Measurements from ENCODE around the gene RPS24.

RPS24 gene

DNA sequence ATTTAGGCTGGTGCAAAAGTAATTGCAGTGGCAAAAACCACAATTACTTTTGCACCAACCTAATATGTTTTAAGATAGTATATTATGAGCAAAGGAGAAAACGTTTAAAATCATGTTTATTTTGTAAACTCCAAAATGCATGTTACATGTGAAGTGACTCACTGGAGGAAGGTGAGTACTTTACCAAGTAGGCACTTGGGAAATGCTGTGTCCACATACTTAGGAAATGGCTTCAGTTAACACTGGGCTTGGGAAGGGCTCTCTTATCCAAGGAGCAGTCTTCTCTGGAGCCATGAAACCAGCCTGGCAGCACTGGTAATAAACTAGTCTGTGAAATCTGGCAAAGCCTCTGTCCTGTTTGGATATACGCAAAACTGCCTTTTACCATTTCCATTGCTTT is 4.4 kb downstream of the RPS24 start:
- TF ChIP-seq, protein P1, sequence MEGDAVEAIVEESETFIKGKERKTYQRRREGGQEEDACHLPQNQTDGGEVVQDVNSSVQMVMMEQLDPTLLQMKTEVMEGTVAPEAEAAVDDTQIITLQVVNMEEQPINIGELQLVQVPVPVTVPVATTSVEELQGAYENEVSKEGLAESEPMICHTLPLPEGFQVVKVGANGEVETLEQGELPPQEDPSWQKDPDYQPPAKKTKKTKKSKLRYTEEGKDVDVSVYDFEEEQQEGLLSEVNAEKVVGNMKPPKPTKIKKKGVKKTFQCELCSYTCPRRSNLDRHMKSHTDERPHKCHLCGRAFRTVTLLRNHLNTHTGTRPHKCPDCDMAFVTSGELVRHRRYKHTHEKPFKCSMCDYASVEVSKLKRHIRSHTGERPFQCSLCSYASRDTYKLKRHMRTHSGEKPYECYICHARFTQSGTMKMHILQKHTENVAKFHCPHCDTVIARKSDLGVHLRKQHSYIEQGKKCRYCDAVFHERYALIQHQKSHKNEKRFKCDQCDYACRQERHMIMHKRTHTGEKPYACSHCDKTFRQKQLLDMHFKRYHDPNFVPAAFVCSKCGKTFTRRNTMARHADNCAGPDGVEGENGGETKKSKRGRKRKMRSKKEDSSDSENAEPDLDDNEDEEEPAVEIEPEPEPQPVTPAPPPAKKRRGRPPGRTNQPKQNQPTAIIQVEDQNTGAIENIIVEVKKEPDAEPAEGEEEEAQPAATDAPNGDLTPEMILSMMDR (IDR thresholded peaks at IDR 0.05; ENCODE audit: unreplicated experiment in 3 of 3): no peak
- no peaks in the 10 kb centered on the region for H3K27me3 Mint-ChIP-seq (ENCODE audit: low read depth)
- H3K36me3 Mint-ChIP-seq (ENCODE audit: low read depth): peaks cover 73% of the 10 kb centered on the region
- H3K9me3 Mint-ChIP-seq: no peaks in the 10 kb centered on the region
- H3K4me1 Mint-ChIP-seq: peaks cover 75% of the 10 kb centered on the region
- peak overlapping the region in 1 of 3 experiments; percentile 63 for H3K4me3 Mint-ChIP-seq
- H3K27ac Mint-ChIP-seq: no peak overlapping the region

DNA sequence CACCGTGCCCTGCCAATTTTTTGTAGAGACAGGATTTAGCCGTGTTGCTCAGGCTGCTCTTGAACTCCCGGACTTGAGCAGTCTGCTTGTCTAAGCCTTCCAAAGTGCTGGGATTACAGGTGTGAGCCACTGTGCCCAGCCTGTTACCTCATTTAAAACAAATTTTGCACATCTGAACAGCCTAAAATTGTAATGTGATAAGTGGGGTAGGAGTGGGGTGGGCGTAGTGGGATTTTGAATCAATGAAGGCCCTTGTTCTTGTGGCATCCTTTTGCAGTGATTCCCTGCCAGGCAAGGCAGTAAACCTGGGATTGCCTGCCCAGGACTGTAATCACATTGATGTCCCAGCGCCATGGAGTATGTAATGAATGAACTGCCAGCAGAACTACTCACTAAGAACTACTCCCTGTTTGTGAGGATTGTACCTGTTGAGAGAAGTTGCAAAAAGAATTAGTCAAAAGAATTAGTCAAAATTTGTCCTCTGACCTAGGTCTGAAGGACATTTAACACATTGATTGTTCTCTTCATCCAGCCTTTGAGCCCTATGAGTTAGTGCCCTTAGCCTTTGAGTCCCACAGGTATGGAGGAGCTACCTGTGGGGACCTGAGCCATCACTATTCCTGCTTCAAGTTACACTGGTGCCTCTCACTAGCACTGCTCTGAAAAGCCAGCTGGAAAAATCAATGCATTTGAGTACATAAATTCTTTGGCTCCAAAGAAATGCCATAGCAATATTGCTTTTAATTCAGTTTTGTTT is 5.3 kb downstream of the RPS24 start:
- no peaks in the 10 kb centered on the region for H3K27me3 Mint-ChIP-seq (ENCODE audit: low read depth)
- TF ChIP-seq, protein P1 (IDR thresholded peaks at IDR 0.05; ENCODE audit: unreplicated experiment in 3 of 3): no peak
- no peak overlapping the region for H3K4me3 Mint-ChIP-seq

DNA sequence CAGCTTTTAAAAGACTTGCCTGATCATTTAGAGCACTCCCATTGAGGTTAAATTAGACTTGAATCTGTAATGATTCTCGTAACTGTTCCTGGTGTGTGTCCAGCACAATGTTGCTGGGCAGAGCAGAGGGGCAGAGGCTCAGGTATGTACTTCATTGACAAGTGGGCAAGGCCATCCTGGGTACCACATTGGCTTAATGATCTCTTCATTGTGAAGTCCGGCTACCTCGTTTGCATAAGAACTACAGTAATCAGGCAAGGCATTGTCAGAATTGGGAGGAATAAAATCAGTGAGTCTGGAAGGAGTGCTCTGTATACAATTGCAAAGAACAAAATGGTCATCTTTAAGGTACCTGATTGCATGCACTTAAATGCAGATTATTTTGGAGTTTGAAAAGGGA is 6.1 kb downstream of the RPS24 start:
- H3K27me3 Mint-ChIP-seq (ENCODE audit: low read depth): no peaks in the 10 kb centered on the region
- no peaks in the 10 kb centered on the region for H3K9me3 Mint-ChIP-seq
- no peak overlapping the region for H3K27ac Mint-ChIP-seq
- peaks cover 72% of the 10 kb centered on the region for H3K36me3 Mint-ChIP-seq (ENCODE audit: low read depth)
- TF ChIP-seq, protein P1 (IDR thresholded peaks at IDR 0.05; ENCODE audit: unreplicated experiment in 3 of 3): no peak
- peaks cover 87% of the 10 kb centered on the region for H3K4me1 Mint-ChIP-seq
- H3K4me3 Mint-ChIP-seq: no peak overlapping the region

More for the DNA sequence above, 5.3 kb downstream of the RPS24 start:
- H3K4me1 Mint-ChIP-seq: peaks cover 84% of the 10 kb centered on the region
- no peaks in the 10 kb centered on the region for H3K9me3 Mint-ChIP-seq
- H3K36me3 Mint-ChIP-seq (ENCODE audit: low read depth): peaks cover 74% of the 10 kb centered on the region
- H3K27ac Mint-ChIP-seq: no peak overlapping the region

DNA sequence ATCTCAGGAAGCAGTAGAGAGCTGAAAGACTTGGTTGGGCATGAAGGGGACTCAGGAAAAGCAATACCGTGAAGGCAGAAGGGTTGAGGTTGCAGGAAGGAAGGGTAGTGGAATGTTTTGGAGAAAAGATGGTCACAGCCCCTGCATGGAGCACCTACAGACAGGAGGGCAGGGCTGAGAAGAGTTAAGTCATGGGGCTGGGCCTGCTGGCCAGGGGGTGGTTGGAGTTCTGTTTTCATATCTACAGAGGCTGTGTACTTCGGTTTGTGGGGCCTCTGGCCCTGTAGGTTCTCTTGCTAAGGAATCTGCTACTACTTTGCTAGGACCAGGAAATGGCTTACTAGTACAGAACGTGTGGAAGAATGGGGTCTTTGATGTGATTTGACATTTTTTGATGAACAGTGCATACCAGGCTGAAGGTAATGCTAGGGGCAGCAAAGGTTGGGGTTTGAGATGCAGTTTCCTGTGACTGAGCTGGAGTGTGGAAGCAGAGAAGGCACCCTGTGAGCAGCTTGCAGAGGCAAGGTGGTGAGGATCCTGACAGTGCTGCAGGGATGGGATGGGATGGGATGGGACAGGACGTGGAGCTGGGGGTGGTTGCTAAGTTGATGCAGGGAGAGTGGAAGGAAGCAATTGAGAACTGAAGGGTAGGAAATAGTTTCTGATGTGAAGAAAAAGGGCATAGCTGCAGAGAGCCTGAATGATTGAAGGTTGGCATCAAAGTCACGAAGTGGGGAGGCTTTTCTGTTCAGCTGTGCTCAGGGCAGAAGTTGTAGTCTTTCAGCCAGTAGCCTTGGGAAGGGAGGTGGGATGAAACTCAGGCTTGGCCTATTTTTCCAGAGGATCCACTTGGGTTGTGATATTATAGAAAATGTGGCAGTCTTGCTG is 7.8 kb downstream of the RPS24 start:
- peak overlapping the region in 2 of 3 experiments; percentile 23 to 41 for H3K27ac Mint-ChIP-seq
- peaks cover 74% of the 10 kb centered on the region for H3K4me1 Mint-ChIP-seq

DNA sequence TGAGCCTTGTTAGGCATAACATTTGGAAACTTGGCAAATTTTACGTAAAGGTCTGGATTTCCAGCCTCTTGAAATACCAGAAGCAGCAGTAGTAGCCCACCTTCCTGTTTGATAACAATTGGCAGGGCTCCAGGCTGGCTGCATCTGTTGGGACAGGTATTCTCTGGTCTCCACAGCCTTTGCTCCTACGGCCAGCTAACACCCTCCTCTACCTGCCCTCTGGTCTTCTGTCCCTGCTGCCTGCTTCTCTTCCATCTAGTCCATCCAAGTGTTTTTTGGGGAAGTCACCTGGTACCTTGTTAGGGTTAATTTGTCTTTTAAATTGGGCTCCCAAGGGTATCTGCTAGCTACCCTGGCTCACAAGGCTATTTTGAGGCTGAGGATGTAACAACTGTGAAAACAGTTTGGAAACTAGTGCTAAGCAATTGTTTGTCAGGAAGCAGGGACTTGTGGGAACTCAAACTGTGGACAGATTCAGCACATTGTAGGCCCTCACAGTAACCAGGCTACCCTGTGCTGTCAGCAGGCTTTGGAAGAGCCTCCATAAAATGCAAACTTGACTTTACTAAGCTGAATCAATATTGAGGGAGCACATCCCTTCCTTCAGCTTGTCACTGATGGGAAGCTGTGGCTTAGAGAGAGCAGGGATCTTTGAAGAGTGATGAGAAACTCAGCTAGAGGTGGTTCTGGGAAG is 8.5 kb downstream of the RPS24 start:
- Mint-ChIP-seq H3K4me3 (no peak overlapping the region), H3K36me3 (ENCODE audit: low read depth) (peaks cover 50% of the 10 kb centered on the region), H3K4me1 (peaks cover 68% of the 10 kb centered on the region), H3K27me3 (ENCODE audit: low read depth) (no peaks in the 10 kb centered on the region), H3K9me3 (no peaks in the 10 kb centered on the region), H3K27ac (peak overlapping the region; percentile 38 to 51 (median 41))
- TF ChIP-seq, protein P1 (IDR thresholded peaks at IDR 0.05; ENCODE audit: unreplicated experiment in 3 of 3): no peak

More for the DNA sequence above, 7.8 kb downstream of the RPS24 start:
- TF ChIP-seq, protein P1 (IDR thresholded peaks at IDR 0.05; ENCODE audit: unreplicated experiment in 3 of 3): no peak
- peaks cover 58% of the 10 kb centered on the region for H3K36me3 Mint-ChIP-seq (ENCODE audit: low read depth)
- H3K4me3 Mint-ChIP-seq: no peak overlapping the region
- no peaks in the 10 kb centered on the region for H3K9me3 Mint-ChIP-seq
- H3K27me3 Mint-ChIP-seq (ENCODE audit: low read depth): no peaks in the 10 kb centered on the region

Data from nephron (organoid).